CD4-positive, alpha-beta T cell treated with Interleukin-2 at 100 ng/mL for 4 hours (primary cell): ENCODE data around the gene PSMA2.
"Not testable (repeated sequence)": the region's sequence is repeated elsewhere in the genome, so short reads cannot be mapped to it uniquely, and the experiment has no call there.

Source experiments
- DNase-seq: peaks from one replicate; pipeline ENCODE4 v3.0.0-alpha.2; 2020; ENCODE audit warnings: low spot score

The PSMA2 gene

DNA sequence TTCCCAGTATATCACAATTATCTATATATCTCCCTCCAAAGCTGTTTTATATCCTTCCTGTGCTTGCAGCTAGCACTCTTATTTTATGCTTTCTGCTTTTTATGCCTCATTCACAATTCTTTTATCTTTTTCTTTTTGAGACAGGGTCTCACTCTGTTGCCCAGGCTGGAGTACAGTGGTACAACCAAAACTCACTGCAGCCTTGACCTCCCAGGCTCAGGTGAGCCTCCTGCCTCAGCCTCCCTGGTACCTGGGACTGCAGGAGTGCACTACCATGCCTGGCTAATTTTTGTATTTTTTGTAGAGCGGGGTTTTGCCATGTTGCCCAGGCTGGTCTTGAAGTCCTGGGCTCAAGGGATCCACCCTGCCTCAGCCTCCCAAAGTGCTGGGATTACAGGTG, 25.8 kb downstream of the PSMA2 start:
- no peak for DNase-seq

DNA sequence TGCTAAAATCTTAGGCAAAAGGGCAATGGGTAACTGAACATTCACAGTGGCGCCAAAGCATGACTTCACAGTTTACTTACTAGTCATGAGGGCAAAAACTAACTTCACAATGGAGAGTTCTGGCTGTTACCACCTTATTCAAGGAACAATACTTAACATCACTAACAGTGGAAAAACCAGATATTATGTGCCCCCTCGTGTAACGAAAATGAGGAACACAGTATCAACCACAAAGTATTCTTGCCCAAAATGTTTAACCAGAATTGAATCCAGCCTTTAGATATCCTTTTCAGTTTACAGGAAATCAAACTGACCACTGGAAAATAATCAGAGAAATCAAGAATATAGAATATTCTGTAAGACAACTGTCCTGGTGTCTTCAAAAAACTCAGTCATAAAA, 29.6 kb downstream of the PSMA2 start:
- no peak for DNase-seq

DNA sequence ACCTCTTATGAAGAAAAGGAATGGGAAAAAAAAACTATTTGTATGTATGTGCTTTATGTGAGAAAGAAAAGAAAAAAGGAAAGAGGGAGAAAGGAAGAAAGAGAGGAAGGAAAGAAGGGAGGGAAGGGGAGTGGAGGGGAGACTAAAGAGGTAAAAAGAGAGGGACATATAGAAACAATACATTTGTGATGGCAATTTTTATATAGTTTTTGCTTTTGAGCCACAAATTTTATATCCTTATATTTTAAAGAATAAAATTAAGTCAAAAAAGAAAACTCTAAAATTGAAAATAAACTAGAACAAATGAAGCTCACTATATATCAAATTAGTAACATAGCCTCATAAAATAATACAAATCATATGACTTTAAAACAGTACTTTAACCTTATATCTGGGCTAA, 31.1 kb downstream of the PSMA2 start:
- no peak for DNase-seq

DNA sequence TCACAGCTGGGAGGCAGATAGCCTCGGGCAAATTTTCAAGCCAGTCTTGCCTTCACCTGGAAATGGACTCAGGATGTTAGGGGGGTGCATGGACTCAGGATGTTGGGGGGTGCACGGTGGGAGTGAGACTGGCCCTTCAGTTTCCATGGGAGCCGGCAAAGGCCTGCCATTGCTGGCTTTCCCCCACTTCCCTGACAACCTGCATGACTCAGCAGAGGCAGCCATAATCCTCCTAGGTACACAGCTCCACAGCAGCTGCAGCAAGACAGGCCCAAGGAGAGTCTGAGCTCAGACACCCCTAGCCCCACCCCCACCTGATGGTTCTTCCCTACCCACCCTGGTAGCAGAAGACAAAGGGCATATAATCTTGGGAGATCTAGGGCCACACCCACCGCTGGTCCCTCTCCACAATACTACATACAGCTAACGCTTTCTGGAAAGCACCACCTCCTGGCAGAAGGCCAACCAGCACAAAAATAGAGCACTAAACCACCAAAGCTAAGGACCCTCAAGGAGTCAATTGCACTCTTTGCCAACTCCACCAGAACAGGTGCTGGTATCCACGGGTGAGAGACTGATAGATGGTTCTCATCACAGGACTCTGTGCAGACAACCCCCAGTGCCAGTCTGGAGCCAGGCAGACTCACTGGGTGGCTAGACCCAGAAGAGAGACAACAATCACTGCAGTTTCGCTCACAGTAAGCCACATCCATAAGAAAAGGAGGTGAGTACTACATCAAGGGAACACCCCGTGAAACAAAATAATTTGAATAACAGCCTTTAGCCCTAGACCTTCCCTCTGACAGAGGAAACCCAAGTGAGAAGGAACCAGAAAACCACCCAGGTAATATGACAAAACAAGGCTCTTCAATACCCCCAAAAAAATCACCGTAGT, 38.4 kb downstream of the PSMA2 start:
- DNase-seq = no peak

DNA sequence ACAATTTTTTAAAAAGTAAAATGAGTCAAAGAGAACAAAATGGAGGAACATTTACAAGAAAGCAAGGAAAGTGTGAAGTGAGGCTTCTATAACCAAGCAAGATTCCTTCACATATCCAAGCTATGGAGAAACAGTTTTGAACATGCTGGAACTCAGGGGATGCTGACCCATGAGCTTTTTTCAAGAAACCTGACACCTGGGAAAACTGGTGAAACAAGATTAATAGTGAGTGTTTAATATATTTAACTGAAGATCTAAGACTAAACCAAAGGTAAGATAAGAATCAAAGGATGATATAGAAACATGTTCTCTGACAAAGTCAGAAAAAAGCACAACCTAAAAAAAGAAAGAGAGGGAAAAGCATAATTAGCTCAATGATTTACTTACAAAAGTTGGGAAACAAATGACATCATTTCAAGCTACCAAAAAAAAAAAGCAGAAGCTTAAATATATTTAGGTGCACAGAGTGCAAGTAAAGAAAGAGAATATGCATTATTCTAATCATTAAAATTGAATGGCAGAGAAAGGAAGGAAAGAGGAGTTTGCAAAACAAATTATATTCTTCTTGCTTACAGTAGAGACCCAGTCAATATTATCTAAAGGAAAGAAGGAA, 45.0 kb downstream of the PSMA2 start:
- no peak for DNase-seq

DNA sequence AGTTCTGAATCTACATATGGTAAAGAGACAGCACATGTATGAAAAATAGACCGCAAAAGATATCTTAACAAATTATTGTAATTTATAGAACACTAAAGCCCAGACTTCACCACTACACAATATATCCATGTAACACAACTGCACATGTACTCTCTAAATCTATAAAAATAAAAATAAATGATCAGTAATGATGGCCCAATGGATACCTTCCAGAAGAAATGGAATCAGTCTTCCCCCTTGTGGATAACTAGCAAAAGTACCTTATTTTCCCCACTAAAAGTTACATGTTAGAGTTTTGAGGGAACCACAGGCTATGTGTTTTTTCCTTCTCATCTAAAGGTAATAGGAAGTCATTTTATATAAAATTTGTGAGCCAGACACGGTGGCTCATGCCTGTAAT, 45.8 kb downstream of the PSMA2 start:
- no peak for DNase-seq

DNA sequence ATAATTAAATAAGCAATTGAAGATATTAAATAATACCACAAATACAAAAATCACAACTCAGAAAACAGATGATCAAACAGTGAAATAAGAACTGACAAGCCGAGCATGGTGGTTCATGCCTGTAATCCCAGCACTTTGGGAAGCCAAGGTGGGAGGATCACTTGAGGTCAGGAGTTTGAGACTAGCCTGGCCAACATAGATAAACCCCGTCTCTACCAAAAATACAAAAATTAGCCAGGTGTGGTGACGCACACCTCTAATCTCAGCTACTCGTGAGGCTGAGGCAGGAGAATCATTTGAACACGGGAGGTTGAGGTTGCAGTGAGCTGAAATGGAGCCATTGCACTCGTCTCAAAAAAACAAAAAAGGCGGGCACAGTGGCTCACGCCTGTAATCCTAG, 46.8 kb downstream of the PSMA2 start:
- not testable (repeated sequence) for DNase-seq

DNA sequence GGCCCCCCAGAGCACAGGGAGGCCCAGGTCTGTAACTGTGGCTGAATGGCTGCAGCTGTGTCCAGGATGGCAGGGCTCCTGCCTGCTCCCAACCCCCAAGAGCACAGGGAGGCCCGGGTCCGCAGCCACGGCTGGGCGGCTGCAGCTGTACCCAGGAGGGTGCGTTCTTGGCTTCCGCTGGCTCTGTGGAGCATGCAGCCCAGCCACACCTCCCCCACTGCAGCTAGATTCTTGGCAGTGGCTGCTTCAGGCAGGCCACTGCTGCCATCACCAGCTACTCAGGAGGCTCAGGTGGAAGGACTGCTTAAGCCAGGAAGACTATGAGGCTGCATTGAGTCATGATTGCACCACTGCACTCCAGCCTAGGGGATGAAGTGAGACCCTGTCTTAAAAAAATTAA, 48.0 kb downstream of the PSMA2 start:
- DNase-seq = no peak

DNA sequence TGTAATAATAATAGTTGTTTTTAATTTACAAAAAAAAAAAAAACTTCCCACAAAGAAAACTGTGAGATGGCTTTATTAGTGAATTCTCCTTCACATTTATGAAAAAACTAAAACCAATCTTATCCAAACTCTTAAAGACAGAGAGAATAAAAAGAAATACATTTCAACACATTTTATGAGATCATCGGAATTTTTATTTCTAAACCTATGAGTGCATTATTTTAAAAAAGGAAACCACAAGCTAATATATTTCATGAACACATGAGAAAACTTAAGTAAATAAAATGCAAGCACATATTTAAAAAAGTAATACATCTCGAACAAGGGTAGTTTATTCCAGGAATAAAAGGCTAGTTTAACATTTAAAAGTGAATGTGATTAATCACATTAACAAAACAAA, 51.6 kb downstream of the PSMA2 start:
- DNase-seq = no peak

DNA sequence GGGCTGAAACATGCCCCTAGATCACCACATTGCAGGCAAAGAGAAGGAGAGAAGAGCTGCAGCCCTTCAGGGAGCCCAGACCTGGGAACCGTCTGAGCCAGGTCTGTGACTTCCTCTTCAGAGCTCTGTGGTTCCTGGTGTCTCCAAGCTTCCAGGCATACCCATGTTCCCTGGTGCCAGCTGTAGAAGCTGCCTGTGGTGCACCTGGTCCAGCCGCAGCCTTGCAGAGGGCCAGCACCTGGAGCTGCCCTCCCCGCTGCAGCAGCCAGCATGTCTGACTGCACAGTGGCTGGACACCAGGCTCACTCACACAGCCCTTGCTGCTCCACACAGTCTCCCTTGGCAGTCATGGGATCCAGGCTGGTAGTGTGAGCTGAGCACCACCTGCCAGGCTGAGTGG, 53.7 kb downstream of the PSMA2 start:
- no peak for DNase-seq

DNA sequence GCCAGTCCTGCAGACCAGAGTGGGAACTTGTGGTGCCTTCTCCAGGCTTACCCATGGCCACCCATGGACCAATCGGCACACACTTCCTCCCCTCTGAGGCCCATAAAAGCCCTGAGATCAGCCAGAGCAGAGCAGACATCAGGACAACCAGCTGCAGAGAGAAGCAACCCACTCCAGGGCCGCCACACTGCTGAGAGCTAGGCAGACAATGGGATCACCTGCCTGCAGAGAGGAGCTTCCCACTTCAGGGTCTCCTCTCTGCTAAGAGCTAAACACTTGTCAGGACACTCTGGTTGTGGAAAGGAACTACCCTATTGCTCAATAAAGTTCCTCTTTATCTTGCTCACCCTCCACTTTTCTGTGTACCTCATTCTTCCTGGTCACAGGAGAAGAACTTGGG, 54.1 kb downstream of the PSMA2 start:
- no peak for DNase-seq

DNA sequence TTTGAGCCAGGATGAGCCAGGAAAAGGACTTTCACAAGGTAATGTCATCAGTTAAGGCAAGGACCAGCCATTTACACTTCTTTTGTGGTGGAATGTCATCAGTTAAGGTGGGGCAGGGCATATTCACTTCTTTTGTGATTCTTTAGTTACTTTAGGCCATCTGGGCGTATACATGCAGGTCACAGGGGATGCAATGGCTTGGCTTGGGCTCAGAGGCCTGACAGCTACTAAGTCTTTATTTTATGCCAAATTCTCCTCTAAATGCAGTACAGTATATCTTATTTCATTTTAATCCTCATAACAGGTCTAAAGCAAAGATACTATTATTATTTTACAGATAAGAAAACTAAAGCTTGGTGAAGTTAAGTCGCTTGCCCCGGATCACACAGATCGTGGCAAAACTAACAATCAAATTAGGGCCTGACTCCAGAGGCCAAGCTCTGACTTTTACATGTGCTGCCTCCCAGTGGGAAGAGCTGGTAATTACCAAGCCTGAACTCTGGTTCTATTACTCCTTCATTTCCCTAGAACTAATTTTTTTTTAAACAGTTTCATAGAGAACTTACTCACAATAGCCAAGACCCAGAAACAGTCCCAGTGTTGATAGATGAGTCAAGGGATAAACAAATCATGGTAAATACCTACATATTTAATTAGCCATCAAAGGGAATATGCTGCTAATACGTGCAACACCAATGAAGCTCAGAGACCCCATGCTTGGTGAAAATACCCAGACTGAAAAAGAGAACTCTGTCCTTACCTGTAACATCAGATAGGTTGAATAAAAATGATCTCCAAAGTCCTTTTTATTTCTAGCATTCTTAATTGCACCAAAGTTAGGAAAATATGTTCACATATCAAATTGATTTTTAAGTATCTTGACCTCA, 55.5 kb downstream of the PSMA2 start:
- peak; percentile 44 for DNase-seq

DNA sequence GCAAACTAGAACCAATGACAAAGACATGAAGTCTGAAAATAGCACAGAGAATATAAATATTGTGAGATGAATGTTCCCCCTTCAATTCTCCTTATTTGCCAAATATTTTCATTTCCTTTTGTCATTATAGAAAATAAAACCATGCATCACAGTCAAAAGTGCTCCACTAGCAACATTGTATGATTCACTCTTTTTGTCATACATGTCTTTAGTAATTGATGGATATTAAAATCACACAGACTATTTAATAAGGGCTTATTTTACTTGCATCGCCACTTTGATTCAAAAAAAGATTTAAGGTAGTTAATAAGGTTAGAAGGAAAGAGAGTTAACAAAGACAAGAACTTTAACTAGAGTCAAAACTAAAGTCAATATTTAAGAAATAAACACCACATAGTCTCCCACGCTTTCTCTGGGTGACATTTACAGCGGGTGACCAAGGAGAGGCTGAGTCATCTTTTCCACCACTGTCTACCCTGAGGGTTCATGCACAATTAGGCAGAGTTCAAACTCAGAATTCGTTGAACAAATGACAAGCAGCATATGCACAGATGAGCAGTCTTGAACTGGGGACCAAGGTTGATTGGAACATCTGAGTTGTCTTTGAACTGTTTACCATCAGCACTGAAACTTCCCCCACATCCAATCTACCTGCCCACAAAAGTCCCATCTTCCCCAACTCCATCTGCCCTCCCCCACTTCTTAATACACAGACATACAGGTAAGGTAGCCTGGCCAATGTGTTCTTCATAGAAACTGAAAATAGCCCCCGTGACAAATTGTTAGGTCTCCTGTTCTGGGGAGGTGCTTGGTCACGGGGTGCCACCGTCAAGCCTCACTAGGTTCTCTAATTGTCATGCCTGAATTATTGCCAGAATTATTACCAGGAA, 62.6 kb downstream of the PSMA2 start:
- DNase-seq = no peak

DNA sequence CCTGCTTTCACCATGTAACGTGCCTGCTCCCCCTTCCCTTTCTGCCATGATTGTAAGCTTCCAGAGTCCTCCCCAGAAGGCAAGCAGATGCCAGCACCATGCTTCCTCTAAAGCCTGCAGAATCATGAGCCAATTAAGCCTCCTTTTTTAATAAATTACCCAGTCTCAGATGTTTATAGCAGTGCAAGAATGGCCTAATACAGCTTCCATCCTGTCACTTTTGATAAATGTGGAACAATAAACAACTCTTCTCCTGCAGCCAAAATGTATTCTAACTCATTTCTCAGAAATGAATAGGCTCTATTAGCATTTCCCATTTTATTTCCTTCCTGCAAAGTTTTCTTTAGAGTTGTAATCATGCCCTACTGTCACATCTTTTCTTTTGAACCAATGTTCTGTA, 63.5 kb downstream of the PSMA2 start:
- no peak for DNase-seq
